ENCODE results near the gene MRPL57. TPM values are rescaled to one million over a fixed set of nuclear protein-coding genes. Genes with fewer than 3 reads are reported as not detected.
"Not testable (repeated sequence)": the region's sequence is repeated elsewhere in the genome, so short reads cannot be mapped to it uniquely, and the experiment has no call there.

The MRPL57 gene
- total RNA-seq, 2 experiments from 2014 or later, result 18.2 to 18.5 TPM

GRCh38 chr13:21150013-21150412 lies 26.4 kb upstream of the MRPL57 start:
- no peaks in the 10 kb centered on the region for H3K27me3 Mint-ChIP-seq
- no peak overlapping the region for H3K27ac Mint-ChIP-seq
- H3K9me3 Mint-ChIP-seq, result no peaks in the 10 kb centered on the region
- no peak for DNase-seq
- no peaks in the 10 kb centered on the region for H3K4me1 Mint-ChIP-seq
- peaks cover 47% of the 10 kb centered on the region for H3K36me3 Mint-ChIP-seq (ENCODE audit: low read depth)
- no peak overlapping the region for H3K4me3 Mint-ChIP-seq
- ChIA-PET POLR2A (interaction anchor here (4.8 kb wide), 1 partner anchor 26 kb away, joined by 23 read pairs; the partner anchor contains the start of genes MRPL57 and SKA3), CTCF (no interaction called here)

GRCh38 chr13:21152251-21152899 lies 24.1 kb upstream of the MRPL57 start:
- H3K27ac Mint-ChIP-seq, result no peak overlapping the region
- no peaks in the 10 kb centered on the region for H3K27me3 Mint-ChIP-seq
- POLR2A ChIA-PET, result interaction anchor here (1.0 to 4.8 kb wide), 3 partner anchors 10 to 27 kb away, joined by 4 to 23 read pairs (median 6); partner anchors contain the start of genes MRPL57 and SKA3
- CTCF ChIA-PET, result no interaction called here
- no peak for DNase-seq
- H3K9me3 Mint-ChIP-seq, result no peaks in the 10 kb centered on the region
- H3K36me3 Mint-ChIP-seq (ENCODE audit: low read depth), result peaks cover 39% of the 10 kb centered on the region
- H3K4me3 Mint-ChIP-seq, result no peak overlapping the region
- H3K4me1 Mint-ChIP-seq, result no peaks in the 10 kb centered on the region

GRCh38 chr13:21164631-21165030 lies 11.8 kb upstream of the MRPL57 start:
- Mint-ChIP-seq H3K27ac (no peak overlapping the region), H3K4me3 (no peak overlapping the region), H3K27me3 (no peaks in the 10 kb centered on the region), H3K4me1 (no peaks in the 10 kb centered on the region), H3K36me3 (ENCODE audit: low read depth) (peaks cover 35% of the 10 kb centered on the region), H3K9me3 (no peaks in the 10 kb centered on the region)
- POLR2A ChIA-PET, result interaction anchor here (5.0 kb wide), 1 partner anchor 12 kb away, joined by 36 read pairs; the partner anchor contains the start of genes MRPL57 and SKA3
- no peak for DNase-seq
- CTCF ChIA-PET, result interaction anchor here (1.5 kb wide), 1 partner anchor 312 kb away, joined by 4 read pairs; no protein-coding TSS in a partner anchor

GRCh38 chr13:21165606-21166005 lies 10.9 kb upstream of the MRPL57 start:
- ChIA-PET POLR2A (interaction anchor here (5.0 kb wide), 1 partner anchor 11 kb away, joined by 36 read pairs; the partner anchor contains the start of genes MRPL57 and SKA3), CTCF (interaction anchor here (1.4 kb wide), 1 partner anchor 11 kb away, joined by 7 read pairs; the partner anchor contains the start of genes MRPL57 and SKA3)
- peaks cover 33% of the 10 kb centered on the region for H3K36me3 Mint-ChIP-seq (ENCODE audit: low read depth)
- H3K4me1 Mint-ChIP-seq, DNase-seq, H3K4me3 Mint-ChIP-seq, H3K27me3 Mint-ChIP-seq, H3K27ac Mint-ChIP-seq, H3K9me3 Mint-ChIP-seq: not testable (repeated sequence)

GRCh38 chr13:21171420-21171819 lies 5.0 kb upstream of the MRPL57 start:
- Mint-ChIP-seq H3K36me3 (ENCODE audit: low read depth) (peaks cover 45% of the 10 kb centered on the region), H3K4me1 (peaks cover 27% of the 10 kb centered on the region), H3K9me3 (no peaks in the 10 kb centered on the region), H3K27me3 (no peaks in the 10 kb centered on the region), H3K27ac (no peak overlapping the region), H3K4me3 (no peak overlapping the region)
- POLR2A ChIA-PET, result no interaction called here
- CTCF ChIA-PET, result no interaction called here
- DNase-seq, result no peak

GRCh38 chr13:21173767-21174166 lies 2.7 kb upstream of the MRPL57 start:
- CTCF ChIA-PET, H3K4me3 Mint-ChIP-seq, H3K27ac Mint-ChIP-seq, H3K27me3 Mint-ChIP-seq, H3K9me3 Mint-ChIP-seq, POLR2A ChIA-PET, DNase-seq: not testable (repeated sequence)
- H3K4me1 Mint-ChIP-seq, result peaks cover 42% of the 10 kb centered on the region
- peaks cover 47% of the 10 kb centered on the region for H3K36me3 Mint-ChIP-seq (ENCODE audit: low read depth)

- peak overlapping the region; percentile 93 for H3K27ac Mint-ChIP-seq
- no peak for DNase-seq
- no peaks in the 10 kb centered on the region for H3K27me3 Mint-ChIP-seq
- peak overlapping the region; percentile 99 for H3K4me3 Mint-ChIP-seq
- ChIA-PET CTCF (interaction anchor here (0.9 to 3.3 kb wide), 14 partner anchors 7 to 984 kb away, joined by 3 to 26 read pairs (median 6); no protein-coding TSS in a partner anchor), POLR2A (interaction anchor here (0.8 to 3.1 kb wide), 33 partner anchors 9 to 1312 kb away, joined by 3 to 36 read pairs (median 4); partner anchors contain the start of genes EEF1AKMT1, LATS2, MICU2 and XPO4)
- peaks cover 38% of the 10 kb centered on the region for H3K36me3 Mint-ChIP-seq (ENCODE audit: low read depth)
- H3K9me3 Mint-ChIP-seq, result no peaks in the 10 kb centered on the region
- peaks cover 44% of the 10 kb centered on the region for H3K4me1 Mint-ChIP-seq
Measured at GRCh38 chr13:21175656-21176214, 723 bp upstream of the MRPL57 start.

GRCh38 chr13:21176982-21177284 lies 475 bp downstream of the MRPL57 start:
- CTCF ChIA-PET, result interaction anchor here (0.7 to 3.3 kb wide), 11 partner anchors 9 to 300 kb away, joined by 3 to 26 read pairs (median 7); no protein-coding TSS in a partner anchor
- peak overlapping the region; percentile 93 for H3K27ac Mint-ChIP-seq
- no peaks in the 10 kb centered on the region for H3K27me3 Mint-ChIP-seq
- H3K4me3 Mint-ChIP-seq, result peak overlapping the region; percentile 99
- H3K9me3 Mint-ChIP-seq, result no peaks in the 10 kb centered on the region
- no peak for DNase-seq
- peaks cover 27% of the 10 kb centered on the region for H3K36me3 Mint-ChIP-seq (ENCODE audit: low read depth)
- peaks cover 44% of the 10 kb centered on the region for H3K4me1 Mint-ChIP-seq
- POLR2A ChIA-PET, result interaction anchor here (0.8 to 3.1 kb wide), 33 partner anchors 8 to 1314 kb away, joined by 3 to 36 read pairs (median 4); partner anchors contain the start of genes EEF1AKMT1, LATS2, MICU2 and XPO4

- CTCF ChIA-PET, result interaction anchor here (1.4 kb wide), 1 partner anchor 117 kb away, joined by 3 read pairs; no protein-coding TSS in a partner anchor
- no peak overlapping the region for H3K4me3 Mint-ChIP-seq
Measured at GRCh38 chr13:21181671-21182070, 5.2 kb downstream of the MRPL57 start.

GRCh38 chr13:21186410-21186809 lies 10.0 kb downstream of the MRPL57 start:
- POLR2A ChIA-PET; CTCF ChIA-PET; H3K4me3 Mint-ChIP-seq; H3K27ac Mint-ChIP-seq; H3K36me3 Mint-ChIP-seq (ENCODE audit: low read depth); DNase-seq; H3K27me3 Mint-ChIP-seq; H3K9me3 Mint-ChIP-seq; H3K4me1 Mint-ChIP-seq: not testable (repeated sequence)

More at GRCh38 chr13:21181671-21182070, 5.2 kb downstream of the MRPL57 start:
- H3K9me3 Mint-ChIP-seq, result no peaks in the 10 kb centered on the region
- peaks cover 12% of the 10 kb centered on the region for H3K36me3 Mint-ChIP-seq (ENCODE audit: low read depth)
- no peak overlapping the region for H3K27ac Mint-ChIP-seq
- POLR2A ChIA-PET, result no interaction called here
- H3K27me3 Mint-ChIP-seq, result no peaks in the 10 kb centered on the region
- no peak for DNase-seq
- H3K4me1 Mint-ChIP-seq, result peaks cover 17% of the 10 kb centered on the region

GRCh38 chr13:21194756-21195155 lies 18.3 kb downstream of the MRPL57 start:
- H3K36me3 Mint-ChIP-seq (ENCODE audit: low read depth); DNase-seq; CTCF ChIA-PET; H3K4me1 Mint-ChIP-seq; H3K9me3 Mint-ChIP-seq; H3K4me3 Mint-ChIP-seq; H3K27ac Mint-ChIP-seq: not testable (repeated sequence)
- H3K27me3 Mint-ChIP-seq, result peaks cover 19% of the 10 kb centered on the region
- POLR2A ChIA-PET, result interaction anchor here (0.6 kb wide), 1 partner anchor 10 kb away, joined by 3 read pairs; no protein-coding TSS in a partner anchor

GRCh38 chr13:21197606-21198225 lies 21.3 kb downstream of the MRPL57 start:
- Mint-ChIP-seq H3K9me3 (peaks cover 10% of the 10 kb centered on the region), H3K27me3 (peaks cover 18% of the 10 kb centered on the region)
- CTCF ChIA-PET; H3K4me1 Mint-ChIP-seq; H3K36me3 Mint-ChIP-seq (ENCODE audit: low read depth); POLR2A ChIA-PET; H3K4me3 Mint-ChIP-seq; DNase-seq; H3K27ac Mint-ChIP-seq: not testable (repeated sequence)

- H3K9me3 Mint-ChIP-seq, result peaks cover 10% of the 10 kb centered on the region
- POLR2A ChIA-PET; H3K27ac Mint-ChIP-seq; CTCF ChIA-PET; H3K4me3 Mint-ChIP-seq; H3K4me1 Mint-ChIP-seq; DNase-seq; H3K36me3 Mint-ChIP-seq (ENCODE audit: low read depth): not testable (repeated sequence)
- peaks cover 21% of the 10 kb centered on the region for H3K27me3 Mint-ChIP-seq
Measured at GRCh38 chr13:21198391-21198790, 21.9 kb downstream of the MRPL57 start.
